Activated effector memory CD4-positive, alpha-beta T cell treated with anti-CD3 and anti-CD28 coated beads, Interleukin-2, amount 50 U/mL, for 16 hours (primary cell): ENCODE data around the gene BTAF1.
"Not testable (repeated sequence)": the region's sequence is repeated elsewhere in the genome, so short reads cannot be mapped to it uniquely, and the experiment has no call there.

Source experiments
- DNase-seq: peaks from one replicate; pipeline ENCODE4 v3.0.0-alpha.2; 2020

Gene BTAF1

GRCh38 chr10:91980319-91980718, 56.7 kb downstream of the BTAF1 start:
- no peak for DNase-seq

DNA sequence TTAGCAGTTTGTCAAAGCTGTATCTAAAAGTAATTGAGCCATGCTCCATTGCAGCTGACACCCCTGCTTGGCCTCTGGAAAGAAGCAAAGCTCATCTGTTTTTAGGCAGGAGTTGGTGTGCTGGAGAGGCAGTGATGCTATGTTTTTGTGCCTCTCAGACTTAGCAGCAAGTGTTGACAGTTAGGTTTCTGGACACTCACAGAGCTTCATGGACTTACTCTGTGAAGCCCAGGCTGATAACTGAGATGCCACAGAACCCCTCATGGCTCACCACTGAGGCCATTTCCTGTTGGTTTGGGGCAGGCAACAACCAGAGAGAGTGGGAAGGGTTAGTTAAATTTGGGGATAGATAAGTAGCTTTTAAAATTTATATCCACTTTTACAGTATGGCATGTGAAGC, 59.8 kb downstream of the BTAF1 start:
- no peak for DNase-seq

DNA sequence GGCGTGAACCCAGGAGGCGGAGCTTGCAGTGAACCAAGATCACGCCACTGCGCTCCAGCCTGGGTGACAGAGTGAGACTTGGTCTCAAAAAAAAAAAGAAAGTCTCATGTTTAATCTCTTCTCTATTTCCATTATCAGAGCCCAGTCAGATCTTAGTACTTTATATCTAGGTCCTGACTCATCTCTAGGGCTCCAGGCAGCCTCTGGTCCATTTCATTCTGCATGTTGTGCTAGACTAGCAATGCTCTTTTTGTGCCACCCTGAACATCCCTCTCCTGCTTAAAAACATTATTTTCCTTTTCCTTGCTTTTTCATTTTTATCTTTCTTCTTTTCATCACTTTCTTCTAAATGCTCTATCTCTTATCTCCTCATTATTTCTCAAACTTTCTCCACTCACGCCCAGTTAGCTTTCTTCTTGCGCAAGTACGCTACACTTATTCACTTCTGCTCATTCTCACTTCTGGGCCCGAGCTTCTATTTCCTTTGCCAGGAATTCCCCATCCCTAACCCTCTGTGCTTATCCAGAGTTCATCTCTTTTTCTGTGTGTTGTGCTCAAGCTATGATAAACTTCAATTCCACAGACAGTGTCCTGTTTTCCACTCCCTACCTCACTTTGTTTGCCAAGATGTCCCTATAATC, 63.9 kb downstream of the BTAF1 start:
- DNase-seq, result no peak

GRCh38 chr10:91992031-91992430, 68.5 kb downstream of the BTAF1 start:
- DNase-seq, result no peak

DNA sequence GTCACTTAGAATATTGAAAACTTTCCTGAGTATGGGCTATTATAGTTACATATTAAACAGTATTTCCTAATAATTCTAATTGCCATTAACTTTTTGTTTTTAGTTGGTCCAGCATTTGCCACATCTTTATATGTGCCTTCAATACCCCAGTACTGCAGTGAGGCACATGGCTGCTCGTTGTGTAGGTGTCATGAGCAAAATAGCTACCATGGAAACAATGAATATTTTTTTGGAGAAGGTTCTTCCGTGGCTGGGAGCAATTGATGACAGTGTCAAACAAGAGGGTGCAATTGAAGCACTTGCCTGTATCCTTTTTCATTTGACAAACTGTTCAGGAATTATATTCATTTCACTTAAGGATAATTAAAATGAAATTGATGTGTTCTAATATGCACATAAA, 72.7 kb downstream of the BTAF1 start:
- DNase-seq, result no peak

DNA sequence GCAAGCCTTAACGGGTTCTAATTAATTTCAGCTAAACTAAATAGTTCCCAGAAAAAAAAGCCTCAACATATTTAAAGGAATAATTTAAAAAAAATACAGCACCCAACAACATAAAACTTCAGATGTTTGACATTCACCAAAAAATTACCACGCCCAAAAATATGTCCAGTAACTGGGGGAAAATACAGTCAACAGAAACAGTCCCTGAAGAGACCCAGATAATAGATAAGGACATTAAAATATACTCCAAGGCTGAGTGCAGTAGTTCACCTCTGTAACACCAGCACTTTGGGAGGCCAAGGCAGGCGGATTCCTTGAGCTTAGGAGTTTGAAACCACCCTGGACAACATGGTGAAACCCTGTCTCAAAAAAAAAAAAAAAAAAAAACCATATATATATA, 78.0 kb downstream of the BTAF1 start:
- no peak for DNase-seq

DNA sequence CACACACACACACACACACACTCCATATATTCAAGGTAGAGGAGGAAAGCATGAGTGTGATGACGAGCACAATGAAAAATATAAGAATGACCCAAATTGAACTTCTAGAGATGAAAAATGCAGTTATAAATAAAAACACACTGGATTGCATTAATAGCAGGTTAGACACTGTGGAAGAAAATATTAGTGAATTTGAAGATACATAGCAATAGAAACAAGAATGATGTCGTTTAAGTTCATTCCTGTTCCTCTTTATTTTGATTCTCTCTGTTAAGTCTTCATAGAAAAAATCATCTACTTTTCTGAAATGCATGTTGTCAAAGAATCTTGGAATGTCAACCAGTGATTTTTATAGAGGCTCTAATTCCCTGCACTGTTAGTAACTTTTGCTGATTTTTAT, 78.4 kb downstream of the BTAF1 start:
- no peak for DNase-seq

- DNase-seq, result no peak
Measured at GRCh38 chr10:92003258-92003657, 79.7 kb downstream of the BTAF1 start.

- DNase-seq, result no peak
Measured at GRCh38 chr10:92005978-92006377, 82.4 kb downstream of the BTAF1 start.

- no peak for DNase-seq
Measured at GRCh38 chr10:92009445-92009844, 85.9 kb downstream of the BTAF1 start.

DNA sequence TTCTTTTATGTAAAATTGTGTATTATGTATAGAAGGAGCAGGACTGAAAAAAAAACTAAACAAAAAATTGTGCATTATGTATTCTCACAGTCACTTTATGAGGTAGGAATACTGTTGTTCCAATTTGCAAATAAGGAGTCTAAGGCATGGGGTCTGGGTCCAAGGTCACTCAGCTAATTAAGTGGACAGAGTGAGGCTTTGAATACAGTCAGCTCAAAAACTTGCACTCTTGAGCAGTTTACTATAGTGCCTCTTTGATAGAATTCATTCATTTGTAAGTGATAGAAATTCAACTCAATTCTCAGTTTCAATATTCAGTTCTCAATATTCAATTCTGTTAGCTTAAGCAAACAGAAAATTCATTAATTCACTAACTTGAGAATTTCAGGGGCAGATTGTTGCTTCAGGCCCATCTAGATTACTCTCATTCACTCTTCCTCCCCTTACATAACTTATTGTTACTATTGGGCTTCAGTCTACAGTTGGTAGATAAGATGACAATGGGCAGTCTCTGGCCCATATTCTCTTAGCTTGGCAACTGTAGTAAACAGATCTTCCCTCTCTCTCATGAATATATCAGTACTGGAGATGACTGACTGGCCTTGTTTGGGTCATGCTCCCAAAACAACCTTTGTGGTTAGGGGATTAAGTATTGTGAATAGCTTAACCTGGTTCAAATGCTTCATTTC, 86.6 kb downstream of the BTAF1 start:
- DNase-seq, result no peak

DNA sequence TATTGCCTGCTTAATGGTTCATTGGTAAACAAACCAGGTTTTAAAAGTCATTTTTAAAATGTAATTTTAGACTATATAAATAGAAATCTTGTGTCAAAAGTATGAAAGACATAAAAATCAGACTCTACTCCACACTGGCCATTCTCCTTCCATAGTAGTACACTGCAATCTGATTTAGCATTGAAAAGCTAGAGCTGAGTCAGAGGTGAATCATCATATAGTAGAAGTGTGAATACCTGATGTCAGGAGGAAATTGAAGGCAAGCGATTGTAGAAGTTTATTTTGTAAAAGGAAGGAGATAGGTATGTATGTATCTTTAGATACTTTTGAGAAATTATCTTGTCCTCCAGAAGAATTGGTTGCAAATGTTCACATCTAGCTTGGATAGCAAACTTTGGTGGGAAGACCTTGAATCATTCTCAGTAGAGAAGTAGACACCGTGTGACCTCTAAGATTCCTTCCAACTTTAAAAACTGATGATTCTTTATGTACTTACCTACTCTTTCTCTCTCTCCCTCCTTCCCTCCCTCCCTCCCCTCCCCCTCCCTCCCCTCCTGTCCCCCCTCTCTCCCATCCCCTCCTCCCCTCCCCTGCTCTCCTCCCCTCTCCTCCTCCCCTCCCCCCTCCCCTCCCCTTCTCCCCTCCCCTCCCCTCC, 88.1 kb downstream of the BTAF1 start:
- DNase-seq, result no peak

- DNase-seq, result no peak
Measured at GRCh38 chr10:92014620-92015019, 91.0 kb downstream of the BTAF1 start.

GRCh38 chr10:92024700-92025099, 101.1 kb downstream of the BTAF1 start:
- DNase-seq, result no peak

DNA sequence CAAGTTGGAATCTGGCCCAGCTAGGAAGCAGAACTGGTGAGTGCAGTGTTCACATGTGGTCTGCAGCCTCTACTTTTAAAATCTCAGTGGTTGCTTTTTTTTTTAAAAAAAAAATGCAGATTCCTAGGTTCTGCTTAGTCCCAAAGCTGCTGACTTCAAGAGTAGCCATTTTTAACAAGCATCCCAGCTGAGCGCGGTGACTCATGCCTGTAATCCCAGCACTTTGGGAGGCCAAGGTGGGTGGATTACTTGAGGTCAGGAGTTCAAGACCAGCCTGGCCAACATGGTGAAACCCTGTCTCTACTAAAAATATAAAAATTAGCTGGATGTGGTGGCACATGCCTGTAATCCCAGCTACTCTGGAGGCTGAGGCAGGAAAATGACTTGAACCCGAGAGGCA, 101.8 kb downstream of the BTAF1 start:
- DNase-seq, result not testable (repeated sequence)

- DNase-seq, result no peak
Measured at GRCh38 chr10:92027141-92027540, 103.6 kb downstream of the BTAF1 start.

- DNase-seq, result no peak
Measured at GRCh38 chr10:92031580-92031979, 108.0 kb downstream of the BTAF1 start.

GRCh38 chr10:92033070-92033469, 109.5 kb downstream of the BTAF1 start:
- not testable (repeated sequence) for DNase-seq

- DNase-seq, result no peak
Measured at GRCh38 chr10:92038949-92039348, 115.4 kb downstream of the BTAF1 start.

DNA sequence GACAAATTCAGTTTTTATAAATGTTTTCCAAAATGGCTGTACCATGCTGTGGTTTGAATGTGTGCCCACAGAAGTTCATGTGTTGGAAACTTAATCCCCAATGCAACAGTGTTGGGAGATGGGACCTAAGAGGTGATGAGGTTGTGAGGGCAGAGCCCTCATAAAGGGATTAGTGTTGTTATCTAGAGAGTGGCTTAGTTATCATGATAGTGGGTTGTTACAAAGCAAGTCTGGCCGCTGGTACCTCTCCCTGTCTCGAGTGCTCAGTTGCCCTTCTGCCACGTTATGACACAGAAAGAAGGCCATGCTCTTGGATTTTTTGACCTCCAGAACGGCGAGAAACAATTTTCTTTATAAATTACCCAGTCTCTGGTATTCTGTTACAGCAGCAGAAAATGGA, 119.0 kb downstream of the BTAF1 start:
- no peak for DNase-seq

- DNase-seq, result no peak
Measured at GRCh38 chr10:92045641-92046106, 122.1 kb downstream of the BTAF1 start.

DNA sequence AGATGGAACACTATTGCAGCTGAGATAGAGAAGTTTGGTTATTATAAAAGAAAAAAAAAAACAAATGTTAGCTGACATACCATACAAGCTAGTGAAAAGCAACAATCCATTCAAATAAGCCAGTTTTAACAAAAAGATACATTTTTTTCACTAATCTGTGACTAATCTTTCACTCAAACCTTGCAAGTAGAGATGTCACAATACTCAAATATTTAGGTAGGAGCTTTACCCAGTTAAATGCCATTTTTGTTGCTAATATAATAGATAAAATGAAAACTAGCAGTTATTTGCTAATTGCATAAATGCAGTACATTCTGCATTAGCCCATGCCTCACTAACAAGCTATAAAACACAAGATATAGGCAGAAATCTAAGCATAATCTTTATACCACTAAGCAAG, 123.6 kb downstream of the BTAF1 start:
- DNase-seq, result no peak

DNA sequence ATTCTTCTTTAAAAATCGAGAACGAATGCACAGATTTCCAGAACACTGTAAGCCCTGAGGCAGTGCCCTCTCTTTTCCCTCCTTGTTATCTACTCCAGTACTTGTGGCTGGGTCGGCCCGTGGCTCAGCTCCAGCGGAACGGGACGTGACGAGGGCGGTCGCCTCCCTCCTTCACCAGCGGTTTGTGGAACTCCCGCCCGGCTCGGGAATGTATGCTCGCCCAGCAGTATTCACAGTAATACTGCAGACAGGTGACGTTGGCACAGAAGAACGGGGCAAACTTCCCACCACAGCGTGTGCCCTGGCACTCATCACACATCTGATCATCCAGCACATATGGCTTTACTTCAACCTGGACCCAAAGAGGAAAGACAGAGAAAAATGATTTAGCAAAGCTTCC, 128.5 kb downstream of the BTAF1 start:
- DNase-seq, result no peak

DNA sequence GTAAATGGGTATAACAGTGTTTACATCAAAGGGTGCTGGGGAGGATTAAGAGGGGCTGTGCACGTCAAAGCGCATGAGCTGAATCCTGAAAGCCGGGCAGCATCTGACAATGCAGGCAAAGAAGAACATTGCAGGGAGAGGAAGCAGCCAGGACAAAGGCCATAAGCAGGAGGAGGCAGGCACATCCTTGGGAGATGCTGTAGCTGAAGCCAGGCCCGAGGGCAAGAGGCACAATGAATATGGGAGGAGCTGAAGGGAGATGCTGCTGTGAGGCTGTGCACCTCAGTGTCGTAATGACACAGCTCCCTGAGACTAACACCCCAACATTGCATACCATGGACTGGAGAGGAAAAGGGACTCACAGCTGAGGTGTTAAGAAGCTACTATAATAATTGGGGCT, 129.2 kb downstream of the BTAF1 start:
- DNase-seq, result no peak
